Renal cortical epithelial cell (primary cell): ENCODE results near the gene GNE. TPM values are rescaled to one million over a fixed set of nuclear protein-coding genes. Genes with fewer than 3 reads are reported as not detected.
A peak's percentile ranks its signal among the peaks of the same experiment; 100 is the strongest.

ENCODE experiments used
- DNase-seq: peaks from one replicate; pipeline ENCODE4 v3.0.0-alpha.2; 2011; ENCODE audit warnings: low read depth
- total RNA-seq: library from RNA; depleted of rRNA; stranded (reverse); fragments of >200 nt; gene quantifications from 2 replicates; pipeline ENCODE4 v1.2.3, GENCODE V29; 2014

The GNE gene
- total RNA-seq, 1 donor from 2014 or later, result 69.7 TPM

GRCh38 chr9:36166168-36166927 is 91.9 kb downstream of the GNE start:
- DNase-seq, result peak; percentile 52

GRCh38 chr9:36165826-36166167 is 92.5 kb downstream of the GNE start:
- DNase-seq, result no peak

DNA sequence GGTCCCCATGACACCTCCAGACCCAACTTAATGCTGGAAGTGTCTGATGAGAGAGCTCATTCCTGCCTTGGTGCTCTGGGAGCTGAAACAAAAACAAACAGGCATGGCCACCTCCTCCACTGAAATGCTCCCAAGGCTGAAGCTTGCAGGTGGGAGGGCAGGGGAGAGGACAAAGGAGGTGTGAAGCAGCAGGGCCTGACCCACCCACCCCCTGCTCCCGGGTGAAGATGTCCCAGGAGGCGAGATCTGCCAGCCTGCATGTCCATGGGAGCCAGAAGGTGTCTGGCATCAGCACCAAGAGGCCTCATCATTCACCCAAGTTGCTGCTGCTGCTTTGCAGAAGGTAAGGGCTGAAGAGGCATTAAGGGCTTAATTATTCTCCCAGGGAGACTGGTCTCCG is 93.3 kb downstream of the GNE start:
- DNase-seq, result no peak

Other genes with a start within 250 kb of the GNE start
- 9.6 and 11.6 TPM in 2 replicates for gene RECK, start 221.5 kb downstream of the GNE start, total RNA-seq
- 33.5 and 73.1 TPM in 2 replicates for gene GLIPR2, start 121.7 kb downstream of the GNE start, total RNA-seq
- gene CCIN, start 89.1 kb downstream of the GNE start, total RNA-seq, result 0.55 and 1.4 TPM in 2 replicates
- 391 and 514 TPM in 2 replicates for gene CLTA, start 67.5 kb downstream of the GNE start, total RNA-seq
- gene RNF38, start 141.8 kb upstream of the GNE start, total RNA-seq, result 12.0 and 47.3 TPM in 2 replicates